GM10266 (cell line): ENCODE data around the gene EFCAB6.

Experiments used
- DNase-seq: peaks from one replicate; pipeline ENCODE4 v3.0.0; 2012; ENCODE audit errors: extremely low spot score
- CTCF ChIP-seq: IDR thresholded peaks from 2 replicates; pipeline ENCODE4 v1.5.1; 2012; ENCODE audit warnings: mild to moderate bottlenecking, low read depth; ENCODE audit not compliant: control insufficient read depth, insufficient read depth; ENCODE audit errors: missing control alignments

EFCAB6 gene

DNA sequence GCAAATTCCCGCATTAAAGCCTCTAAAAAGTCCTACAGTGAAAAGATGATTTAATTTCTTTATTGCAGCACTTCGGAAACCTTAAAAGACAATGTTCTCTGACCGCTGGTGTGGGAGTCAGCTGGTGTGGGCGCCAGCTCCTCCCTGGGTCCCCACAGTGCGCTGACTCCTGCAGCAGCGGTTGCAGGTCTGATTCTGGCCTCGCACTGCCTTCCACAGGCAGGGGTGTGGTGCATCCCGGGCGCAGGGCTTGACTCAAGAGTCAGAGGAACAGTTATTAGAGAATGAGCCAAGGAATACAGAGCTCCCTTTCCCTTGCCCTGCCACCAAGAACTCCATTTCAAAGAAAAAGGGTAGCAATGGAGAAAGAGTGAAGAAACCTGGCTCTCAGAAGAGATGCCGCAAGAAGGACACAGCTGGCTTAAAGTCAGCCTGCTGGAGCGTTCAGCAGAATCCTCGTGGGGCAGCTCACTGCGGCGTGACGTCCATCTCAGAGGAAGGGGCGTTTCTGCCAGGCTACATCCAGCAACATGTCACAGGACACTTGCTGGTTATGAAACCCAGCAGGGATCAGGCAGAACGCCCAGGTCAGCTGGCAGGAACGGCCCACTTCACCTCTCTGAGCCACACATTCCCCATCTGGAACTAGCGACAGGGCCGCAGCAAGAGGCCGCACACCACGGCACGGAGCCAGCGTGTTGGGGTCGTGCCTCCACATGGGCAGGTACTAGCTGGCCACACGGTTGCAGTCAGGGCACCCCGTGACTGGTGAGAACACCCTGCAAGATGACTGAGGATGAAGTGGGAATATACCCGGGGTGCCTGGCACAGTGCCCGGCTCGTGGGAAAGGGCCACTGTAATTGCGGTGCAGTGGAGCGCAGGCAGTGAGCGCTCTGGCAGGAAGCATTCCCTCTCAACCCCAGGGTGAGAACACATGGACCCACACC, 18.1 kb upstream of the EFCAB6 start:
- TF ChIP-seq CTCF: no peak
- no peak for DNase-seq

- no peak for TF ChIP-seq CTCF
- DNase-seq: no peak
Observed at GRCh38 chr22:43828998-43829782, 17.1 kb upstream of the EFCAB6 start.

- no peak for DNase-seq
- TF ChIP-seq CTCF: no peak
Observed at GRCh38 chr22:43828725-43828997, 16.6 kb upstream of the EFCAB6 start.

DNA sequence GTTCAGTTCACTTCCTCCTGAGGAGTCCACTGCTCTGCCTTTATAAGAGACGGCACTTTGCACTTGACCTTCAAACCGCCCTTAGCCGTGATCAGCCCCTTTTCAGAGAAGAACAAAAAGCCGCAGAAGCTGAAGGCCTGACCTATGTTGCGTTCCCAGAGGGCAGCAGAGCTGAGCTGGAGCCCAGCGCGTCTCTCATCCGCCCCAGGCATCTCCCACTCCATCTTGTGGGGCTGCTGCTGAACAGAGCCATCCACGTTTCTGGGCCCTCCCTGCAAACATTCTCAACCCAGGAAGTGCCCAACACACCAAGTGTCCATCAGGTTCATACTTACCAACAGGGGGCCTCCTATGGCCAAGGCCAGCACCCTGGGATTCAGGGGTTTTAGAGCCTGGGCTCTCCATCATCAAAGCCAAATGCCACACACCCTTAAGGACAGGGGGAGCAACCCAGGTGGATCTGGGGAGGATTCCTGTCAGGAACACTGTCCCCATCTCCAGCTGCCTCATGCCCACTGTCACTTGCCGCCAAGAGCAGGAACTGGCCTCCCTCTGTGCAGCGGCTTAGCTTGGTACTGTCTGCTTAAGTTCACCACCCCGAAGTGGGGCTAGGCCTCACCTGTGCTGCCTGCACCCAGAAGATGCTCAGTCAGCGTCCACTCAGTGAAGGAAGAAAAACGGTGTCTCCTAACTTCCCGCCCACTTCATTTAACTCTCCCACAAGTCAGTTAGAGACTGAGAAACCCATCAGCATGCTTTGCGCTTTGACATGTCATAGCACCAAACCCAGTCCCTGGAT, 16.0 kb upstream of the EFCAB6 start:
- no peak for TF ChIP-seq CTCF

DNA sequence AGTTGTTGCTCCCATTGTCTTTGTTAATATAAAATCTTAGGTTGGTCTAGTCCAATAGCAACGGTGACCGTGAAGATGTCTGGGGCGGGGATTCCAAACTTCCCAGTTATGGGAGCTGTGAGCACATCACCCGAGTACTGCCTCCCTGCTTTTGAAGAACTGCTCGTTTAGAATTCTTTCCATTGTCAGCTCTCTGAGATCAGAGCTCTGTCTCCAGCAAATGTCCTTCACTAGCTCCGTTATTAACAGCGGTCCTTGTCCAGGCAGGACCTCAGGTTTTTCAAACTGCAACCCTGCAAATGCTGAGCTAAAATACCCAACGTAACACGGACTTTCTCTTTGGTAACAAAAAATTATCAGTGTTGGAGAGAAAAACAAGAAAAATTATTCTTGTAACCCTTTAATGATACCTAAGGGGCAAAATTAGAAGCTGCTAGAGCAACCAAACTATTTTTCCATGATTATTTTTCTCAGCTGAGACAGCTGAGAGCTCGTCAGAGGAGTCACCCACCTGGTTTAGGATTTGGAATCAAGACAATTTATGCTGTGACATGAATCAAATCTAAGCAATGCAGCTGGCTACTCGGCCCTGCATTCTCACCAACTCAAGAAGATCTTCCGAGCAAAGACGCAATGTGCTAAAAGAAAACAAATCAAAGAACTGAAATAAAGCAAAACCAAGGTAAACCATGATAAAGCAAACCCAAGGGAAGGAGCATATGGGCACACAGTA, 15.1 kb upstream of the EFCAB6 start:
- no peak for DNase-seq
- TF ChIP-seq CTCF: no peak

More for the DNA sequence above, 16.0 kb upstream of the EFCAB6 start:
- DNase-seq: no peak

- no peak for DNase-seq
- TF ChIP-seq CTCF: peak; percentile 10
Observed at GRCh38 chr22:43826142-43827002, 14.3 kb upstream of the EFCAB6 start.
